ENCODE measurements around the gene TAS2R8. TPM values are rescaled to one million over a fixed set of nuclear protein-coding genes. Genes with fewer than 3 reads are reported as not detected.

TAS2R8 gene
- total RNA-seq, 1 donor from 2014 or later: not detected

- H3K9me3 Mint-ChIP-seq (ENCODE audit: unreplicated experiment): no peaks in the 10 kb centered on the region
- no peak overlapping the region for H3K4me3 Mint-ChIP-seq (ENCODE audit: unreplicated experiment)
- no peaks in the 10 kb centered on the region for H3K4me1 Mint-ChIP-seq (ENCODE audit: unreplicated experiment)
- no peak for TF ChIP-seq CTCF (IDR thresholded peaks at IDR 0.05)
- H3K27me3 Mint-ChIP-seq (ENCODE audit: unreplicated experiment): no peaks in the 10 kb centered on the region
- no peak overlapping the region for H3K27ac Mint-ChIP-seq (ENCODE audit: unreplicated experiment)
- no peak for DNase-seq (ENCODE audit: extremely low spot score, unreplicated experiment)
- no peaks in the 10 kb centered on the region for H3K36me3 Mint-ChIP-seq (ENCODE audit: unreplicated experiment)
Measured at GRCh38 chr12:10824957-10825356, 17.9 kb upstream of the TAS2R8 start.

- Mint-ChIP-seq H3K27ac (ENCODE audit: unreplicated experiment) (no peak overlapping the region), H3K27me3 (ENCODE audit: unreplicated experiment) (peaks cover 21% of the 10 kb centered on the region), H3K4me3 (ENCODE audit: unreplicated experiment) (no peak overlapping the region), H3K36me3 (ENCODE audit: unreplicated experiment) (no peaks in the 10 kb centered on the region), H3K9me3 (ENCODE audit: unreplicated experiment) (no peaks in the 10 kb centered on the region), H3K4me1 (ENCODE audit: unreplicated experiment) (no peaks in the 10 kb centered on the region)
- DNase-seq (ENCODE audit: extremely low spot score, unreplicated experiment): no peak
- TF ChIP-seq CTCF (IDR thresholded peaks at IDR 0.05): no peak
Measured at GRCh38 chr12:10811883-10812536, 4.9 kb upstream of the TAS2R8 start.

- no peaks in the 10 kb centered on the region for H3K9me3 Mint-ChIP-seq (ENCODE audit: unreplicated experiment)
- H3K36me3 Mint-ChIP-seq (ENCODE audit: unreplicated experiment): no peaks in the 10 kb centered on the region
- H3K4me1 Mint-ChIP-seq (ENCODE audit: unreplicated experiment): no peaks in the 10 kb centered on the region
- no peak within 1 kb of the TSS for H3K27ac Mint-ChIP-seq (ENCODE audit: unreplicated experiment)
- no peak for DNase-seq (ENCODE audit: extremely low spot score, unreplicated experiment)
- peaks cover 28% of the 10 kb centered on the region for H3K27me3 Mint-ChIP-seq (ENCODE audit: unreplicated experiment)
- no peak within 1 kb of the TSS for H3K4me3 Mint-ChIP-seq (ENCODE audit: unreplicated experiment)
- TF ChIP-seq CTCF (IDR thresholded peaks at IDR 0.05): no peak
Measured at GRCh38 chr12:10810068-10810467, 3.0 kb upstream of the TAS2R8 start, which contains the start of gene TAS2R9. TAS2R9 (minus strand) TSS chr12:10810168; CDS start chr12:10810075, 93 bp downstream.

- Mint-ChIP-seq H3K27ac (ENCODE audit: unreplicated experiment) (no peak within 1 kb of the TSS), H3K36me3 (ENCODE audit: unreplicated experiment) (no peaks in the 10 kb centered on the region), H3K4me1 (ENCODE audit: unreplicated experiment) (no peaks in the 10 kb centered on the region), H3K4me3 (ENCODE audit: unreplicated experiment) (no peak within 1 kb of the TSS), H3K9me3 (ENCODE audit: unreplicated experiment) (no peaks in the 10 kb centered on the region), H3K27me3 (ENCODE audit: unreplicated experiment) (peaks cover 43% of the 10 kb centered on the region)
- no peak for DNase-seq (ENCODE audit: extremely low spot score, unreplicated experiment)
- no peak for TF ChIP-seq CTCF (IDR thresholded peaks at IDR 0.05)
Measured at GRCh38 chr12:10802587-10802986, 4.5 kb downstream of the TAS2R8 start, which contains the start of gene TAS2R7. TAS2R7 (minus strand) TSS chr12:10802627; CDS start chr12:10802570, 57 bp downstream.

GRCh38 chr12:10801741-10802140 is 5.3 kb downstream of the TAS2R8 start:
- H3K27ac Mint-ChIP-seq (ENCODE audit: unreplicated experiment): no peak overlapping the region
- no peak overlapping the region for H3K4me3 Mint-ChIP-seq (ENCODE audit: unreplicated experiment)
- H3K36me3 Mint-ChIP-seq (ENCODE audit: unreplicated experiment): no peaks in the 10 kb centered on the region
- no peak for DNase-seq (ENCODE audit: extremely low spot score, unreplicated experiment)
- TF ChIP-seq CTCF (IDR thresholded peaks at IDR 0.05): no peak
- no peaks in the 10 kb centered on the region for H3K9me3 Mint-ChIP-seq (ENCODE audit: unreplicated experiment)
- H3K4me1 Mint-ChIP-seq (ENCODE audit: unreplicated experiment): no peaks in the 10 kb centered on the region
- peaks cover 47% of the 10 kb centered on the region for H3K27me3 Mint-ChIP-seq (ENCODE audit: unreplicated experiment)

All from osteocyte (in vitro differentiated cells).